H1 (cell line): Measurements from ENCODE around the gene SLC66A1. TPM values are rescaled to one million over a fixed set of nuclear protein-coding genes. Genes with fewer than 3 reads are reported as not detected.

ENCODE experiments used
- CTCF ChIA-PET: fragments of 300-600 bp; sonication (Branson Sonifier 250); formaldehyde crosslinking; loops from one replicate; lab custom pipeline; 2021; ENCODE audit not compliant: partially characterized antibody; lab: Charles Lee
- POLR2A ChIA-PET: fragments of 300-600 bp; sonication (Branson Sonifier 250); formaldehyde crosslinking; loops from one replicate; lab custom pipeline; 2021; ENCODE audit warnings: inconsistent platforms; ENCODE audit not compliant: partially characterized antibody; lab: Charles Lee
- DNase-seq, 2 experiments: peaks; one replicate each; pipeline versions ENCODE4 v3.0.0 to v3.0.0-alpha.2; 2010 to 2022; ENCODE audit warnings: low spot score in 2 of 2, low read depth in 1 of 2, mixed read lengths in 1 of 2
- FAIRE-seq: peaks from 2 replicates; lab custom pipeline; 2011; peaks lifted over from hg19 to GRCh38; lab: Jason Lieb, UNC
- H2AFZ ChIP-seq: 2 replicates; pipeline ENCODE4 v1.8.1; 2012; ENCODE audit warnings: low read length, inconsistent platforms
- H2AK5ac ChIP-seq: 2 replicates; pipeline ENCODE4 v1.6.1; 2013; ENCODE audit warnings: low read depth, low read length
- H2BK120ac ChIP-seq: replicated peaks from 2 replicates; pipeline ENCODE3; 2013; ENCODE audit warnings: low read depth, low read length, inconsistent platforms
- H2BK12ac ChIP-seq: 2 replicates; pipeline ENCODE4 v1.6.1; 2013; ENCODE audit warnings: low read depth, low read length
- H2BK15ac ChIP-seq: 2 replicates; pipeline ENCODE4 v1.6.1; 2013; ENCODE audit warnings: low read length
- H2BK20ac ChIP-seq: 2 replicates; pipeline ENCODE4 v1.6.1; 2013; ENCODE audit warnings: low read length
- H2BK5ac ChIP-seq: 2 replicates; pipeline ENCODE4 v1.6.1; 2013; ENCODE audit warnings: low read depth, low read length
- H3K14ac ChIP-seq: 2 replicates; pipeline ENCODE4 v1.6.1; 2013; ENCODE audit warnings: inconsistent platforms; ENCODE audit not compliant: insufficient read length
- H3K18ac ChIP-seq: 2 replicates; pipeline ENCODE4 v1.6.1; 2013; ENCODE audit warnings: low read length; ENCODE audit errors: extremely low read depth
- H3K23ac ChIP-seq: 2 replicates; pipeline ENCODE4 v1.6.1; 2013; ENCODE audit warnings: inconsistent platforms; ENCODE audit not compliant: insufficient read length
- H3K23me2 ChIP-seq: 2 replicates; pipeline ENCODE4 v1.6.1; 2013; ENCODE audit warnings: low read depth, low read length
- H3K27ac ChIP-seq: 2 replicates; pipeline ENCODE4 v1.6.1; 2011; ENCODE audit warnings: low read depth, low read length, inconsistent platforms
- H3K27me3 ChIP-seq, 4 experiments: replicated peaks in 1 of 4; 1 replicate in 1 of 4; 2 replicates in 3 of 4; pipeline versions ENCODE4 v1.6.1 to v1.8.1; 2011 to 2013; ENCODE audit warnings: low read length in 3 of 4, mild to moderate bottlenecking in 3 of 4, inconsistent platforms in 2 of 4, mixed read lengths in 2 of 4, moderate library complexity in 1 of 4; ENCODE audit not compliant: control insufficient read depth in 3 of 4, insufficient read depth in 3 of 4; ENCODE audit errors: extremely low read depth in 1 of 4
- H3K36me3 ChIP-seq, 4 experiments: 2 replicates each; pipeline versions ENCODE4 v1.6.1 to v1.8.1; 2011 to 2013; ENCODE audit warnings: mild to moderate bottlenecking in 4 of 4, low read length in 3 of 4, moderate library complexity in 2 of 4, control low read depth in 1 of 4, inconsistent platforms in 1 of 4; ENCODE audit not compliant: insufficient read depth in 4 of 4, control insufficient read depth in 2 of 4
- H3K4ac ChIP-seq: replicated peaks from 2 replicates; pipeline ENCODE3; 2013; ENCODE audit warnings: low read length, low read depth, mixed read lengths, inconsistent platforms; ENCODE audit not compliant: insufficient read length
- H3K4me1 ChIP-seq, 4 experiments: replicated peaks in 1 of 4; 1 replicate in 1 of 4; 2 replicates in 3 of 4; pipeline versions ENCODE4 v1.6.1 to v1.8.1; 2011 to 2013; ENCODE audit warnings: low read length in 3 of 4, inconsistent platforms in 2 of 4, mixed read lengths in 1 of 4; ENCODE audit not compliant: insufficient read depth in 4 of 4, control insufficient read depth in 3 of 4
- H3K4me2 ChIP-seq, 2 experiments: 2 replicates each; pipeline versions ENCODE4 v1.6.1 to v1.8.1; 2011 to 2013; ENCODE audit warnings: low read depth in 2 of 2, low read length in 2 of 2, control low read depth in 1 of 2, inconsistent platforms in 1 of 2, mild to moderate bottlenecking in 1 of 2; ENCODE audit not compliant: insufficient read depth in 1 of 2
- H3K4me3 ChIP-seq, 4 experiments: fragments of 200-600, 300-600 bp in 1 of 4; sonication (generic), shearing (Covaris generic), sonication (Bioruptor Twin) in 1 of 4; 2 replicates each; pipeline versions ENCODE4 v1.5.1 to v1.8.1; 2011 to 2016; ENCODE audit warnings: low read length in 4 of 4, low read depth in 3 of 4, control low read depth in 2 of 4, inconsistent platforms in 2 of 4, mild to moderate bottlenecking in 2 of 4, mixed read lengths in 1 of 4, moderate library complexity in 1 of 4; ENCODE audit not compliant: insufficient read depth in 2 of 4; ENCODE audit errors: extremely low read depth in 1 of 4
- H3K56ac ChIP-seq: replicated peaks from 2 replicates; pipeline ENCODE3; 2013; ENCODE audit warnings: low read depth, mild to moderate bottlenecking, mixed read lengths, low read length, inconsistent platforms; ENCODE audit not compliant: insufficient read length
- H3K79me1 ChIP-seq: 2 replicates; pipeline ENCODE4 v1.6.1; 2013; ENCODE audit warnings: low read depth, low read length, control low read depth
- H3K79me2 ChIP-seq, 2 experiments: 2 replicates each; pipeline versions ENCODE4 v1.6.1 to v1.8.1; 2012 to 2013; ENCODE audit warnings: low read length in 2 of 2, mild to moderate bottlenecking in 2 of 2, inconsistent platforms in 1 of 2; ENCODE audit not compliant: insufficient read depth in 2 of 2, control insufficient read depth in 1 of 2
- H3K9ac ChIP-seq, 4 experiments: replicated peaks in 1 of 4; 1 replicate in 1 of 4; 2 replicates in 3 of 4; pipeline versions ENCODE4 v1.6.1 to v1.8.1; 2011 to 2013; ENCODE audit warnings: low read depth in 3 of 4, low read length in 3 of 4, control low read depth in 2 of 4, mild to moderate bottlenecking in 2 of 4, moderate library complexity in 2 of 4, inconsistent platforms in 1 of 4; ENCODE audit errors: extremely low read depth in 1 of 4
- H3K9me3 ChIP-seq, 2 experiments: 2 replicates each; pipeline versions ENCODE4 v1.6.1 to v1.8.1; 2012 to 2013; ENCODE audit warnings: mild to moderate bottlenecking in 2 of 2, moderate library complexity in 2 of 2, control low read depth in 1 of 2, inconsistent platforms in 1 of 2, low read depth in 1 of 2, low read length in 1 of 2, mixed read lengths in 1 of 2; ENCODE audit not compliant: insufficient read depth in 2 of 2
- H4K20me1 ChIP-seq, 2 experiments: replicated peaks in 1 of 2; 2 replicates each; pipeline versions ENCODE3 to v1.8.1; 2011 to 2013; ENCODE audit warnings: inconsistent platforms in 2 of 2, low read length in 2 of 2, mild to moderate bottlenecking in 1 of 2; ENCODE audit not compliant: insufficient read depth in 2 of 2, control insufficient read depth in 1 of 2
- H4K5ac ChIP-seq: 2 replicates; pipeline ENCODE4 v1.6.1; 2013; ENCODE audit warnings: low read length, low read depth, mixed read lengths, inconsistent platforms; ENCODE audit not compliant: insufficient read length
- H4K8ac ChIP-seq: 2 replicates; pipeline ENCODE4 v1.8.0; 2013; ENCODE audit warnings: mild to moderate bottlenecking, moderate library complexity, low read length, inconsistent platforms; ENCODE audit not compliant: insufficient read depth; ENCODE audit errors: extremely low read depth
- H4K91ac ChIP-seq: replicated peaks from 2 replicates; pipeline ENCODE3; 2013; ENCODE audit warnings: low read length, mixed read lengths, inconsistent platforms; ENCODE audit not compliant: insufficient read length
- ASH2L ChIP-seq: fragments of 200-600, 300-600 bp; sonication (generic); IDR thresholded peaks from one replicate; pipeline ENCODE4 v1.7.1; 2017; ENCODE audit warnings: low read length
- HDAC6 ChIP-seq: IDR thresholded peaks from one replicate; pipeline ENCODE4 v1.7.1; 2012; ENCODE audit warnings: low read depth, mild to moderate bottlenecking, inconsistent platforms, low read length, moderate library complexity
- RNF2 ChIP-seq: fragments of 200-900, 300-1000 bp; sonication (generic); IDR thresholded peaks from 2 replicates; pipeline ENCODE4 v1.7.1; 2016; ENCODE audit warnings: borderline replicate concordance, low read depth, mild to moderate bottlenecking, antibody characterized with exemption, low read length; ENCODE audit not compliant: poor library complexity, severe bottlenecking; ENCODE audit errors: missing control alignments
- SP2 ChIP-seq: IDR thresholded peaks from 2 replicates; pipeline ENCODE4 v1.6.1; 2012; ENCODE audit warnings: mild to moderate bottlenecking, low read length, inconsistent platforms
- TBP ChIP-seq: IDR thresholded peaks from 2 replicates; pipeline ENCODE4 v1.6.1; 2011; ENCODE audit warnings: low read depth, low read length, improper control_type of control experiment
- USF2 ChIP-seq: IDR thresholded peaks from 2 replicates; pipeline ENCODE4 v1.6.1; 2011; ENCODE audit warnings: low read length, improper control_type of control experiment
- WGBS, 2 experiments: shearing (Covaris generic) in 1 of 2; methylation state at CpG; one replicate each; pipeline versions ENCODE4 v1.1.6 to v1.1.7; 2013 to 2015; ENCODE audit warnings: low lambda C conversion rate in 2 of 2, mixed read lengths in 2 of 2, inconsistent platforms in 1 of 2, low coverage in 1 of 2, missing lambda C conversion rate in 1 of 2; ENCODE audit not compliant: insufficient replicate concordance in 2 of 2, insufficient coverage in 1 of 2, insufficient read length in 1 of 2; ENCODE audit errors: extremely low coverage in 1 of 2, missing lambda C conversion rate in 1 of 2; 5-methylcytosine and 5-hydroxymethylcytosine counted together
- polyA plus RNA-seq, 7 experiments: library from polyadenylated mRNA; depleted of rRNA in 3 of 7; stranded (reverse) in 5 of 7; unstranded in 2 of 7; fragments of >200 nt in 5 of 7; fragments of 200-250 nt in 2 of 7; gene quantifications; 1 replicate in 5 of 7; 2 replicates in 1 of 7; 4 replicates in 1 of 7; pipeline versions ENCODE4 v1.2.1 to v1.2.3, GENCODE V29; 2011 to 2013; ENCODE audit warnings: missing spikeins in 2 of 7, mixed read lengths in 2 of 7
- total RNA-seq: library from RNA; stranded (reverse); fragmentation: NEBNext Ultra II Directional; extraction: Animal tissue kit (Norgen Biotek cat#: 25700); gene quantifications from 2 replicates; pipeline ENCODE4 v1.2.1, GENCODE V29; 2021

Gene SLC66A1
- total and polyA plus RNA-seq, 2 of the 8 experiments (the other 6 are each of a cell fraction or from before 2014, with no cell fraction given) = 16.8 to 27.9 TPM

- no peak overlapping the region for H2BK5ac ChIP-seq
- H2BK20ac ChIP-seq = no peak overlapping the region
- no peak for FAIRE-seq
- POLR2A ChIA-PET = interaction anchor here (13.3 kb wide), 1 partner anchor 10 kb away, joined by 143 read pairs; the partner anchor contains the start of genes AKR7A2 and SLC66A1
- no peaks in the 10 kb centered on the region for H3K4me1 ChIP-seq
- no peak overlapping the region for H2AFZ ChIP-seq
- no peak overlapping the region for H4K8ac ChIP-seq
- no peaks in the 10 kb centered on the region for H3K9me3 ChIP-seq
- H3K4ac ChIP-seq = no peak overlapping the region
- H4K5ac ChIP-seq = no peak overlapping the region
- H2BK120ac ChIP-seq = no peak overlapping the region
- H3K27me3 ChIP-seq = no peaks in the 10 kb centered on the region
- no peak overlapping the region for H3K56ac ChIP-seq
- H3K4me2 ChIP-seq = no peak overlapping the region
- no peak overlapping the region for H2AK5ac ChIP-seq
- WGBS, 2 experiments = 93% methylated on average over 9 of the region's 9 CpGs; no CpG with 5 or more reads in 1 of the 2 experiments
- peaks cover 0 to 12% of the 10 kb centered on the region in 2 experiments for H4K20me1 ChIP-seq
- H3K9ac ChIP-seq = no peak overlapping the region
- TF ChIP-seq HDAC6 (no peak), SP2 (no peak), TBP (no peak), RNF2 (no peak), USF2 (no peak), ASH2L (no peak)
- no peaks in the 10 kb centered on the region; the same call in 1 of the 2 replicates for H3K79me1 ChIP-seq
- CTCF ChIA-PET = interaction anchor here (0.6 to 1.8 kb wide), 4 partner anchors 12 to 1699 kb away, joined by 3 to 5 read pairs (median 5); no protein-coding TSS in a partner anchor
- no peak overlapping the region for H3K27ac ChIP-seq
- H3K23me2 ChIP-seq = no peaks in the 10 kb centered on the region
- H3K14ac ChIP-seq = no peak overlapping the region
- H2BK15ac ChIP-seq = no peak overlapping the region
- no peak overlapping the region for H3K23ac ChIP-seq
- H2BK12ac ChIP-seq = no peak overlapping the region
- no peak overlapping the region for H3K18ac ChIP-seq
- no peak overlapping the region for H3K4me3 ChIP-seq
- peaks cover 5 to 16% (median 10%) of the 10 kb centered on the region in 4 experiments; a peak in 5 of 8 replicates for H3K36me3 ChIP-seq
- no peak overlapping the region for H4K91ac ChIP-seq
- DNase-seq = no peak
- no peaks in the 10 kb centered on the region for H3K79me2 ChIP-seq
These were observed 15.6 kb downstream of the SLC66A1 start for GRCh38 chr1:19327736-19328135.
